Measurements from ENCODE around the gene FLII.

Gene FLII

GRCh38 chr17:18246880-18247612 is 11.5 kb downstream of the FLII start:
- TF ChIP-seq POLR2AphosphoS5 (IDR thresholded peaks at IDR 0.05; ENCODE audit: low read depth, low read length): no peak
- peak; percentile 87 for DNase-seq (ENCODE audit: insufficient read length, low spot score)
- FAIRE-seq: no peak

DNA sequence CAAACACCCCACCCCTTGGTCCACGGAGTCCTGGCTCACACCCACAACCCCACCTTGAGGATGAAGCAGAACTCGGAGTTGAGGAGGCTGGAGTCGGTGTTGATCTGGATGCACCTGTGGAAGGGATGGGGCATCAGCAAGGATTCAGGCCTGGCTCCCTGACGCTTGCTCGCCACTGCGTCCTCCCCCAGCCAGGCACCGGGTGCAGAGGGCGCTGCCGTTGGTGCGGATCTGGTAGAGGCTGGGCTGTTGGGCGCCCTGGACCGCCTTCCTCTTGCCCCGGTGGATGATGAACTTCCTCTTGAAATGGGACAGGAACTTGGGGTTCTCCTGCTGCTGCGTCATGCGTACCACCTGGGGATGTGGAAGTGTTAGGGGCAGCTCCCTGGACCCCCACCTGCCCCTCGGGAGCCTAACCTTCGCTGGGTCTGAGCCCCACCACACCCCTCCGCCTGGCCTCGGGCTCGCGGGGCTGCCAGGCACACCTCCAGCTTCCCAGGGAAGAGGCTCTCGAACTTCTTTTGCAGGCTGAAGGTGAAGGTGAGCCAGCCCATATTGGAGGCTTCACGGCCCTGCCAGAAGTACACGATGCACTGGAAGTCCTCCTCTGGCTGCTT is 12.3 kb downstream of the FLII start:
- FAIRE-seq (no peak), DNase-seq (ENCODE audit: insufficient read length, low spot score) (no peak)
- TF ChIP-seq TAF1 (IDR thresholded peaks at IDR 0.05; ENCODE audit: low read depth, low read length): no peak
- no peak for TF ChIP-seq POLR2A (IDR thresholded peaks at IDR 0.05; ENCODE audit: low read depth, low read length)
- no peak for TF ChIP-seq POLR2AphosphoS5 (IDR thresholded peaks at IDR 0.05; ENCODE audit: low read depth, low read length)
- TF ChIP-seq POU2F2 (IDR thresholded peaks at IDR 0.05; ENCODE audit: low read depth, low read length): no peak
- no peak for TF ChIP-seq PAX5 (IDR thresholded peaks at IDR 0.05; ENCODE audit: insufficient read depth, low read length, severe bottlenecking)
- no peak for TF ChIP-seq SPI1 (IDR thresholded peaks at IDR 0.05; ENCODE audit: low read depth, low read length)

GRCh38 chr17:18245038-18245776 is 13.3 kb downstream of the FLII start:
- DNase-seq (ENCODE audit: insufficient read length, low spot score): no peak
- FAIRE-seq: no peak
- TF ChIP-seq POLR2A (IDR thresholded peaks at IDR 0.05; ENCODE audit: low read depth, low read length) (no peak), POLR2AphosphoS5 (IDR thresholded peaks at IDR 0.05; ENCODE audit: low read depth, low read length) (no peak), SPI1 (IDR thresholded peaks at IDR 0.05; ENCODE audit: low read depth, low read length) (no peak), TAF1 (IDR thresholded peaks at IDR 0.05; ENCODE audit: low read depth, low read length) (no peak), PAX5 (IDR thresholded peaks at IDR 0.05; ENCODE audit: insufficient read depth, low read length, severe bottlenecking) (no peak), POU2F2 (IDR thresholded peaks at IDR 0.05; ENCODE audit: low read depth, low read length) (no peak)

- DNase-seq (ENCODE audit: insufficient read length, low spot score): no peak
- peak; percentile 38 for FAIRE-seq
- TF ChIP-seq SPI1 (IDR thresholded peaks at IDR 0.05; ENCODE audit: low read depth, low read length) (no peak), POLR2AphosphoS5 (IDR thresholded peaks at IDR 0.05; ENCODE audit: low read depth, low read length) (no peak), POLR2A (IDR thresholded peaks at IDR 0.05; ENCODE audit: low read depth, low read length) (no peak)
Measured at GRCh38 chr17:18241229-18241871, 17.2 kb downstream of the FLII start.

DNA sequence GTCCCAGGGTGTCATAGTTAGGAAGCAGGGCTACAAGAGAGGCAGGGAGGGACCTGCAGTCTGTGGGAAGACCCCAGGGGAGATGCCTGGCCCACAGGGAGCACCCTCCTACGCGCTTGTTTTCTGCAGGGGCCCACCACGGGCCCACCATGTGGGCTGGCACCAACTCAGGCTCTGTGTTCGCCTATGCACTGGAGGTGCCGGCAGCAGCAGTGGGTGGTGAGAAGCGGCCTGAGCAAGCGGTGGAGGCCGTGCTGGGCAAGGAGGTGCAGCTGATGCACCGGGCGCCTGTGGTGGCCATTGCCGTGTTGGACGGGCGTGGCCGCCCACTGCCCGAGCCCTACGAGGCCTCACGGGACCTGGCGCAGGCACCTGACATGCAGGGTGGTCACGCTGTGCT is 18.1 kb downstream of the FLII start:
- TF ChIP-seq TAF1 (IDR thresholded peaks at IDR 0.05; ENCODE audit: low read depth, low read length) (no peak), POU2F2 (IDR thresholded peaks at IDR 0.05; ENCODE audit: low read depth, low read length) (no peak), POLR2A (IDR thresholded peaks at IDR 0.05; ENCODE audit: low read depth, low read length) (no peak), SPI1 (IDR thresholded peaks at IDR 0.05; ENCODE audit: low read depth, low read length) (no peak), POLR2AphosphoS5 (IDR thresholded peaks at IDR 0.05; ENCODE audit: low read depth, low read length) (no peak), PAX5 (IDR thresholded peaks at IDR 0.05; ENCODE audit: insufficient read depth, low read length, severe bottlenecking) (no peak)
- FAIRE-seq: no peak
- no peak for DNase-seq (ENCODE audit: insufficient read length, low spot score)

GRCh38 chr17:18238299-18238698 is 20.2 kb downstream of the FLII start:
- FAIRE-seq: no peak
- TF ChIP-seq POLR2A (IDR thresholded peaks at IDR 0.05; ENCODE audit: low read depth, low read length): no peak
- DNase-seq (ENCODE audit: insufficient read length, low spot score): no peak

DNA sequence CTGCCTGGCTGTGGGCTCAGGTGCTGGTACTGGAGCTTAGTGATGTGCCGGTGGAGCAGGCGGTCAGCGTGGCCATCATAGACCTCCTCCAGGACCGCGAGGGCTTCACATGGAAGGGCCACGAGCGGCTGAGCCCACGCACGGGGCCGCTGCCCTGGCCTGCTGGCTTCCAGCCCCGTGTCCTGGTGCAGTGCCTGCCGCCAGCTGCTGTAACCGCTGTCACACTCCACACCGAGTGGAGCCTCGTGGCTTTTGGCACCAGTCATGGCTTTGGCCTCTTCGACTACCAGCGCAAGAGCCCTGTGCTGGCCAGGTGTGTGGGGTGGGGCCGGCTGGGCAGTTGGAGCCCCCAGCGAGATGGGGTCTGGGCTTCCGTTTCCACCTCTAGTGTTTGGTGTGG is 21.1 kb downstream of the FLII start:
- TF ChIP-seq PAX5 (IDR thresholded peaks at IDR 0.05; ENCODE audit: insufficient read depth, low read length, severe bottlenecking): no peak
- TF ChIP-seq TAF1 (IDR thresholded peaks at IDR 0.05; ENCODE audit: low read depth, low read length): no peak
- no peak for TF ChIP-seq POLR2AphosphoS5 (IDR thresholded peaks at IDR 0.05; ENCODE audit: low read depth, low read length)
- no peak for TF ChIP-seq POLR2A (IDR thresholded peaks at IDR 0.05; ENCODE audit: low read depth, low read length)
- TF ChIP-seq POU2F2 (IDR thresholded peaks at IDR 0.05; ENCODE audit: low read depth, low read length): no peak
- TF ChIP-seq SPI1 (IDR thresholded peaks at IDR 0.05; ENCODE audit: low read depth, low read length): no peak
- no peak for FAIRE-seq
- no peak for DNase-seq (ENCODE audit: insufficient read length, low spot score)

GRCh38 chr17:18236494-18236893 is 22.0 kb downstream of the FLII start:
- TF ChIP-seq POLR2A (IDR thresholded peaks at IDR 0.05; ENCODE audit: low read depth, low read length) (no peak), PAX5 (IDR thresholded peaks at IDR 0.05; ENCODE audit: insufficient read depth, low read length, severe bottlenecking) (no peak), POU2F2 (IDR thresholded peaks at IDR 0.05; ENCODE audit: low read depth, low read length) (no peak), POLR2AphosphoS5 (IDR thresholded peaks at IDR 0.05; ENCODE audit: low read depth, low read length) (no peak), SPI1 (IDR thresholded peaks at IDR 0.05; ENCODE audit: low read depth, low read length) (no peak), TAF1 (IDR thresholded peaks at IDR 0.05; ENCODE audit: low read depth, low read length) (no peak)
- DNase-seq (ENCODE audit: insufficient read length, low spot score) (no peak), FAIRE-seq (no peak)

DNA sequence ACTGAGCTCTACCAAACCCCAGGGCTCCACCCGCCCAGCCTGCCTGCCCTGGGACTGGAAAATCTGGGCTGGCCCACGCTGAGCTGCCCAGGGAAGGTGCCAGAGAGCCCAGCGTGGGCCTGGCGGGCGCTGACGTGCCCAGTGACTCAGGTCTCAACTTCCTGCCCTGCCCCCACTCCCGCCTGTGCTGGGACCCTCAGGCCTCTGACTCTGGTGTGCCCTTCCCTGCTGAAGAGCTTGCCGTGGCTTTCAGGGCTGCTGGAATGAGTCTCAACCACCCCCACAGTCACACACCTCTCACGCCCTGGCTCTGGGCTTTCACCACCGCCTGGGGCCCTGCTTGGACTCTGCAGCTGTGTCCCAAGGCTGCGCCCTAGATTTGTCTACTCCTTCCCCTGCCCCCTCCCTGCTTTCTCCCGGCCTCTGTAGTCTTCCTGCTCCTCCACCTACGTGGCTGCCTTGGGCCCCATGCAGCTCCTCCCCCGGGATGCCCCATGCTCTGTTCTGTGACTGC is 22.7 kb downstream of the FLII start:
- no peak for FAIRE-seq
- no peak for DNase-seq (ENCODE audit: insufficient read length, low spot score)
- no peak for TF ChIP-seq POLR2AphosphoS5 (IDR thresholded peaks at IDR 0.05; ENCODE audit: low read depth, low read length)
- TF ChIP-seq PAX5 (IDR thresholded peaks at IDR 0.05; ENCODE audit: insufficient read depth, low read length, severe bottlenecking): no peak
- TF ChIP-seq SPI1 (IDR thresholded peaks at IDR 0.05; ENCODE audit: low read depth, low read length): no peak
- no peak for TF ChIP-seq POLR2A (IDR thresholded peaks at IDR 0.05; ENCODE audit: low read depth, low read length)
- no peak for TF ChIP-seq TAF1 (IDR thresholded peaks at IDR 0.05; ENCODE audit: low read depth, low read length)
- TF ChIP-seq POU2F2 (IDR thresholded peaks at IDR 0.05; ENCODE audit: low read depth, low read length): no peak

Measured in GM12891 (cell line).